Measurements from ENCODE around the gene SPDL1. TPM values are rescaled to one million over a fixed set of nuclear protein-coding genes. Genes with fewer than 3 reads are reported as not detected.

Gene SPDL1
- total and polyA plus RNA-seq, 4 donors, result 3.9 to 6.4 (median 5.0) TPM

GRCh38 chr5:169547508-169547907, 36.1 kb upstream of the SPDL1 start:
- no peaks in the 10 kb centered on the region for H3K27me3 ChIP-seq (ENCODE audit: control insufficient read depth in 1 of 2, insufficient read depth in 2 of 2, low read length in 1 of 2)
- ATAC-seq (ENCODE audit: low FRiP score) (peak; percentile 54), DNase-seq (no peak)
- H3K36me3 ChIP-seq (ENCODE audit: control insufficient read depth in 1 of 2, insufficient read depth in 2 of 2, low read length in 1 of 2), result no peaks in the 10 kb centered on the region
- H3K4me3 ChIP-seq (ENCODE audit: low read length in 2 of 2), result no peak overlapping the region
- intact Hi-C loops (cut with DNase I), result loop anchor here in 1 of 2 donors (5.0 to 10.0 kb wide), 3 partner anchors 243 to 853 kb away; partner anchors contain the start of gene SLIT3
- H3K27ac ChIP-seq (ENCODE audit: low read depth in 1 of 2, low read length in 2 of 2), result no peak overlapping the region
- H3K4me1 ChIP-seq (ENCODE audit: control insufficient read depth in 1 of 2, insufficient read depth in 2 of 2, low read length in 2 of 2), result no peaks in the 10 kb centered on the region
- no peaks in the 10 kb centered on the region for H3K9me3 ChIP-seq (ENCODE audit: control insufficient read depth, low read length)
- 12 to 16% methylated on average over 3 of the region's 3 CpGs for WGBS, 2 donors

GRCh38 chr5:169548315-169548714, 35.3 kb upstream of the SPDL1 start:
- WGBS, 2 donors, result 5 to 6% methylated on average over 1 of the region's 1 CpG
- Histone ChIP-seq H3K4me3 (ENCODE audit: low read length in 2 of 2) (no peak overlapping the region), H3K36me3 (ENCODE audit: control insufficient read depth in 1 of 2, insufficient read depth in 2 of 2, low read length in 1 of 2) (no peaks in the 10 kb centered on the region), H3K4me1 (ENCODE audit: control insufficient read depth in 1 of 2, insufficient read depth in 2 of 2, low read length in 2 of 2) (no peaks in the 10 kb centered on the region), H3K9me3 (ENCODE audit: control insufficient read depth, low read length) (no peaks in the 10 kb centered on the region), H3K27me3 (ENCODE audit: control insufficient read depth in 1 of 2, insufficient read depth in 2 of 2, low read length in 1 of 2) (no peaks in the 10 kb centered on the region), H3K27ac (ENCODE audit: low read depth in 1 of 2, low read length in 2 of 2) (no peak overlapping the region)
- intact Hi-C loops (cut with DNase I), result loop anchor here in 1 of 2 donors (5.0 to 10.0 kb wide), 3 partner anchors 244 to 854 kb away; partner anchors contain the start of gene SLIT3
- DNase-seq (no peak), ATAC-seq (ENCODE audit: low FRiP score) (peak; percentile 64)

- WGBS, 2 donors, result 51 to 61% methylated on average over 1 of the region's 1 CpG
- Histone ChIP-seq H3K9me3 (ENCODE audit: control insufficient read depth, low read length) (no peaks in the 10 kb centered on the region), H3K4me3 (ENCODE audit: low read length in 2 of 2) (no peak overlapping the region), H3K27ac (ENCODE audit: low read depth in 1 of 2, low read length in 2 of 2) (no peak overlapping the region), H3K4me1 (ENCODE audit: control insufficient read depth in 1 of 2, insufficient read depth in 2 of 2, low read length in 2 of 2) (no peaks in the 10 kb centered on the region), H3K36me3 (ENCODE audit: control insufficient read depth in 1 of 2, insufficient read depth in 2 of 2, low read length in 1 of 2) (no peaks in the 10 kb centered on the region), H3K27me3 (ENCODE audit: control insufficient read depth in 1 of 2, insufficient read depth in 2 of 2, low read length in 1 of 2) (no peaks in the 10 kb centered on the region)
- no peak for ATAC-seq (ENCODE audit: low FRiP score)
- DNase-seq, result no peak
- intact Hi-C loops (cut with DNase I), result loop anchor here in 1 of 2 donors (5.0 to 10.0 kb wide), 3 partner anchors 245 to 855 kb away; partner anchors contain the start of gene SLIT3
These were observed 34.0 kb upstream of the SPDL1 start for GRCh38 chr5:169549453-169550100.

GRCh38 chr5:169550227-169550626, 33.3 kb upstream of the SPDL1 start:
- ATAC-seq (ENCODE audit: low FRiP score) (no peak), DNase-seq (no peak)
- 28 to 35% methylated on average over 4 of the region's 4 CpGs for WGBS, 2 donors
- H3K27ac ChIP-seq (ENCODE audit: low read depth in 1 of 2, low read length in 2 of 2), result no peak overlapping the region
- no peaks in the 10 kb centered on the region for H3K4me1 ChIP-seq (ENCODE audit: control insufficient read depth in 1 of 2, insufficient read depth in 2 of 2, low read length in 2 of 2)
- no peak overlapping the region for H3K4me3 ChIP-seq (ENCODE audit: low read length in 2 of 2)
- intact Hi-C loops (cut with DNase I), result no loop called here
- H3K36me3 ChIP-seq (ENCODE audit: control insufficient read depth in 1 of 2, insufficient read depth in 2 of 2, low read length in 1 of 2), result no peaks in the 10 kb centered on the region
- H3K27me3 ChIP-seq (ENCODE audit: control insufficient read depth in 1 of 2, insufficient read depth in 2 of 2, low read length in 1 of 2), result no peaks in the 10 kb centered on the region
- H3K9me3 ChIP-seq (ENCODE audit: control insufficient read depth, low read length), result no peaks in the 10 kb centered on the region

GRCh38 chr5:169551146-169551545, 32.4 kb upstream of the SPDL1 start:
- DNase-seq (no peak), ATAC-seq (ENCODE audit: low FRiP score) (no peak)
- Histone ChIP-seq H3K9me3 (ENCODE audit: control insufficient read depth, low read length) (no peaks in the 10 kb centered on the region), H3K4me1 (ENCODE audit: control insufficient read depth in 1 of 2, insufficient read depth in 2 of 2, low read length in 2 of 2) (no peaks in the 10 kb centered on the region), H3K27me3 (ENCODE audit: control insufficient read depth in 1 of 2, insufficient read depth in 2 of 2, low read length in 1 of 2) (no peaks in the 10 kb centered on the region), H3K4me3 (ENCODE audit: low read length in 2 of 2) (no peak overlapping the region), H3K27ac (ENCODE audit: low read depth in 1 of 2, low read length in 2 of 2) (no peak overlapping the region), H3K36me3 (ENCODE audit: control insufficient read depth in 1 of 2, insufficient read depth in 2 of 2, low read length in 1 of 2) (no peaks in the 10 kb centered on the region)
- intact Hi-C loops (cut with DNase I), result no loop called here
- WGBS, 2 donors, result 88% methylated on average over 1 of the region's 1 CpG

- Histone ChIP-seq H3K9me3 (ENCODE audit: control insufficient read depth, low read length) (no peaks in the 10 kb centered on the region), H3K27me3 (ENCODE audit: control insufficient read depth in 1 of 2, insufficient read depth in 2 of 2, low read length in 1 of 2) (peaks cover 0 to 2% of the 10 kb centered on the region in 2 donors), H3K36me3 (ENCODE audit: control insufficient read depth in 1 of 2, insufficient read depth in 2 of 2, low read length in 1 of 2) (no peaks in the 10 kb centered on the region), H3K4me3 (ENCODE audit: low read length in 2 of 2) (no peak overlapping the region), H3K27ac (ENCODE audit: low read depth in 1 of 2, low read length in 2 of 2) (no peak overlapping the region), H3K4me1 (ENCODE audit: control insufficient read depth in 1 of 2, insufficient read depth in 2 of 2, low read length in 2 of 2) (no peaks in the 10 kb centered on the region)
- intact Hi-C loops (cut with DNase I), result no loop called here
- 61 to 83% methylated on average over 4 of the region's 4 CpGs for WGBS, 2 donors
- no peak for ATAC-seq (ENCODE audit: low FRiP score)
- no peak for DNase-seq
These were observed 31.9 kb upstream of the SPDL1 start for GRCh38 chr5:169551696-169552095.

- Histone ChIP-seq H3K36me3 (ENCODE audit: control insufficient read depth in 1 of 2, insufficient read depth in 2 of 2, low read length in 1 of 2) (no peaks in the 10 kb centered on the region), H3K9me3 (ENCODE audit: control insufficient read depth, low read length) (peaks cover 1% of the 10 kb centered on the region), H3K27me3 (ENCODE audit: control insufficient read depth in 1 of 2, insufficient read depth in 2 of 2, low read length in 1 of 2) (peaks cover 0 to 2% of the 10 kb centered on the region in 2 donors), H3K27ac (ENCODE audit: low read depth in 1 of 2, low read length in 2 of 2) (no peak overlapping the region), H3K4me3 (ENCODE audit: low read length in 2 of 2) (no peak overlapping the region), H3K4me1 (ENCODE audit: control insufficient read depth in 1 of 2, insufficient read depth in 2 of 2, low read length in 2 of 2) (no peaks in the 10 kb centered on the region)
- 82 to 88% methylated on average over 1 of the region's 1 CpG for WGBS, 2 donors
- ATAC-seq (ENCODE audit: low FRiP score), result no peak
- DNase-seq, result no peak
- intact Hi-C loops (cut with DNase I), result no loop called here
These were observed 29.3 kb upstream of the SPDL1 start for GRCh38 chr5:169554251-169554650.

GRCh38 chr5:169557838-169558237, 25.7 kb upstream of the SPDL1 start:
- Histone ChIP-seq H3K27ac (ENCODE audit: low read depth in 1 of 2, low read length in 2 of 2) (no peak overlapping the region), H3K36me3 (ENCODE audit: control insufficient read depth in 1 of 2, insufficient read depth in 2 of 2, low read length in 1 of 2) (no peaks in the 10 kb centered on the region), H3K9me3 (ENCODE audit: control insufficient read depth, low read length) (peaks cover 2% of the 10 kb centered on the region), H3K4me3 (ENCODE audit: low read length in 2 of 2) (no peak overlapping the region), H3K4me1 (ENCODE audit: control insufficient read depth in 1 of 2, insufficient read depth in 2 of 2, low read length in 2 of 2) (no peaks in the 10 kb centered on the region), H3K27me3 (ENCODE audit: control insufficient read depth in 1 of 2, insufficient read depth in 2 of 2, low read length in 1 of 2) (peaks cover 0 to 2% of the 10 kb centered on the region in 2 donors)
- ATAC-seq (ENCODE audit: low FRiP score) (no peak), DNase-seq (no peak)
- WGBS, 2 donors, result 66 to 75% methylated on average over 1 of the region's 1 CpG
- intact Hi-C loops (cut with DNase I), result no loop called here

- Histone ChIP-seq H3K27me3 (ENCODE audit: control insufficient read depth in 1 of 2, insufficient read depth in 2 of 2, low read length in 1 of 2) (no peaks in the 10 kb centered on the region), H3K9me3 (ENCODE audit: control insufficient read depth, low read length) (peaks cover 2% of the 10 kb centered on the region), H3K36me3 (ENCODE audit: control insufficient read depth in 1 of 2, insufficient read depth in 2 of 2, low read length in 1 of 2) (no peaks in the 10 kb centered on the region), H3K4me3 (ENCODE audit: low read length in 2 of 2) (no peak overlapping the region), H3K27ac (ENCODE audit: low read depth in 1 of 2, low read length in 2 of 2) (no peak overlapping the region), H3K4me1 (ENCODE audit: control insufficient read depth in 1 of 2, insufficient read depth in 2 of 2, low read length in 2 of 2) (no peaks in the 10 kb centered on the region)
- intact Hi-C loops (cut with DNase I), result no loop called here
- DNase-seq (no peak), ATAC-seq (ENCODE audit: low FRiP score) (peak; percentile 81)
- WGBS, 2 donors, result 4 to 5% methylated on average over 2 of the region's 2 CpGs
These were observed 21.7 kb upstream of the SPDL1 start for GRCh38 chr5:169561893-169562292.
